DMS53 treated with DMSO at 0.1 percent for 48 hours (cell line): ENCODE data around the gene XAF1.
"Not testable (repeated sequence)": the region's sequence is repeated elsewhere in the genome, so short reads cannot be mapped to it uniquely, and the experiment has no call there.

Experiments
- DNase-seq: peaks from one replicate; lab custom pipeline; 2025; ENCODE audit not compliant: unreplicated experiment; lab: John Stamatoyannopoulos, UW

Gene XAF1

DNA sequence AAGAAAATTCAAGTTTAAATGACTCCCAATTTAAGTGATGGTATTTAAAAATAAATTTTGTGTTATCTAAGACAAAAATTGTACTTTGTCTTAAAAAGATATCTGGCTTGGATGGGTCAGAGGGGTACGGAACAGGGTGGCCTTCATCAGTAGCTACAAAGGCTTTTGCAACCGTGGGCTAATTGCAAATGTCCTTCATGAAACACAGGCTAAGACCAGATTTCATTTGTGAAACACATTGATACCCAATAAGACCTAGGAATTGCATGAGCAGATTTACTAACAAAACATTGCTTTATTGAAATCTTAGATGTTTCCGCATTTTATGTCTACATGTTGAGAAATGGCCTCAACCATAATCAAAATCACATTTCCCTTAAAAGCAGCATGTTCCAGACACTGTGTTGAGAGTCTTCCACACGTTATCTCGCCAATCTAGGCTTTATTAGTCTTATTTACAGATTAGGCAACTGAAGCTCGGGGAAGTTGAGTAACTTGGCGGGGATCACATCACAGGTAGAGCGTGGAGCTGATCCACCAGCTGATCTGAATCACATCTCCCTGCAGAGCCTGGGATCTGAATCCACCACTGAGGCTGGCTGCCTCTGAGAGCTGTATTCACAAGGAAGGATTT, 42.0 kb downstream of the XAF1 start:
- no peak for DNase-seq

DNA sequence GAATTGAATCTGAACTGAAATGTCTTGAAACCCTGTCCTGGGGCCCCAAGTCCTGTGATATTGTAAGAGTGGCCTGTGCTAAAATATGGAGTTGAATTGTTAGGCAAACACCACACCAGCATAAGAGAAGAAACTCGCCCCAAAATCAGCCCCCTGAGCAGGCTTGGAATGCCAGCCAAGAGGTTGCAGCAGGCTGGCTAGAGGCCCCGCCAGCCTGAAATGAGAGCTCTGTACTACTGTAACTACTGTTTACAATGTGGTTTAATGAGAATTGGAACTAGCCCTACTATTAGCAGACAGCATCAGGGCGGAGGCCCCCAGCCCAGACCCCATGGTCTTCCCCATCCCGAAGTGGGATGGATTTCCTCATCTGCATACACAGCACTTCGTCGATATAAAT, 43.9 kb downstream of the XAF1 start:
- DNase-seq: no peak

DNA sequence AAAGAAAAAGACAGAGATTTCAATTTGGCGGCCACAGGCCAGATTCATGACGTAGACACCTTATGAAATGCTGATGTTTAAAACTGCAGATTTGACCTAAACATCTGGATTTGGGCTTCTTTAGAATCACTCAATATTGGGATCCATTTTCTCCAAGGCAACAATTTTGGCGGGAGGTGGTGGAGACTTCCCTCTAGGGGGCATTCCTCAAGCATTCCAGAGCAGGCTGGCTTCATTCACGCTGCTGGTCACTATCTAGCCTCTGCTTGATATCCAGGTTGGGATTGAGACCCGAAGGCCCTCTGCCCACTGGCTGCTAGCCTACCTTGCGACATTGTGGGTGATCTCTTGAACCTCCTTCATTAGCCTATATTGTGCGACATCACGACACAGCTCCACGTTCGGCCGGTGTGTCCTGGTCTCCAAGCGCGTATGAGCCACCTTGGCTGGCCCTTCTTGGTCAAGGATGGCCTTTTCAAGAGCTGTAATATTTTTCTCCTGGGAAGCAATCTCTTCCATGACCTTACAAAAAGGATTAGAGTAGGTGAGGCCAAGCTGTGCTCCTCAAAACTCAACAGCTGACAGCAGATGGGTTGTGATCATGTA, 44.7 kb downstream of the XAF1 start:
- DNase-seq: no peak

DNA sequence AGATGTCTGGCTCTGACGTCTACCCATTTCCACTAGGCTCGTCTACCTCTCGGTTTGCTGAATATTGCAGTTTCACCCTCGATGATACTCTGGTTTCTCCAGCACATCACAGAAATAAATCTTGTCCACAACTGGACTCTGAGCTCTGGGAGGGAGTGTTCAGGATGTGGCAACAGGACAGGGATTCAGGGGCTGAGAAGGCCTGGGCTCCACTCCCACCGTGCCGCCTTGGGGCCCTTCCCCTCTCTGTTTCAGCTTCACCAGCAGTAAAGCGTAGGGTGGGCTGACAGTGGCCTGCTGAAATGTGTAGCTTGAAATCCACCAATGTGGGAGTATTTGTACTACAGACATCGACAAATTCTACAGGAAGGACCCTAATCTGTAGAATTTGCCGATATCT, 55.7 kb downstream of the XAF1 start:
- DNase-seq: no peak

DNA sequence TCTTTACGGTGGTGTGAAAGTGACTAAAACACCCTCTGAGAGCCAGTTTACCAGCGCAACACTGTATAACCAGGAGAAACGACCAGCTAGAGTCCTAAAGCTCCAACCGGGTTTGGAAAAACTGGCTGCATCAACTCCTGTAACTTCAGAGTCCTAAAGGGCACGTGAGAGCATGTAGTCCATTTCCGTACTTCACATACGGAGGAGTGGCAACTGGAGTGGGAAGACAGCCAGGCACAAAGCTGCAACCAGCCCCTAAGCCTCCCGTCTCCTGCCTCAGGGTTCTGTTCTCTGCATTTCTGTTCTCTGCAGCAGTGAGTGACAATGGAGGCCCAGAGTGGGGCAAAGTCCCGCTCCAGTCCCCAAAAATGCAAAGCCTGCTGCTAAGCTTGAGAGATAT, 56.4 kb downstream of the XAF1 start:
- DNase-seq: no peak

DNA sequence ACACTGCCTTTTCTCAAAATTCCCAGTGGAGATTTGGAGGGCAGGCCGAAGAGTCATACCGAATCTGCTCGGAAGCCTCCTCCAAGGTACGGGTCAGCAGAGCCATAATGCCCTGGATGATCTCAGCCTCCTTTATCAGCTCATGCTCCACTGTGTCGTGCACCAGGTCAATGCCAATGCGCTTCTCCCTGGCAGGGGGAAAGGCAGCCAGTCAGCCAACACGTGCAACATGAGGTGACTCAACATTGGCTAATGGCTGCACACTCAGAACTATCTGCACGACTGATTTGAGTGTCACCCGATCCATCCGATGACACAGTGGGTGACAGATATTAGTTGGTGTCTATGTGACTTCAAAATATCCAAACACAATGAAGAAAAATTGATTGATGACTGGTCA, 59.9 kb downstream of the XAF1 start:
- DNase-seq: no peak

DNA sequence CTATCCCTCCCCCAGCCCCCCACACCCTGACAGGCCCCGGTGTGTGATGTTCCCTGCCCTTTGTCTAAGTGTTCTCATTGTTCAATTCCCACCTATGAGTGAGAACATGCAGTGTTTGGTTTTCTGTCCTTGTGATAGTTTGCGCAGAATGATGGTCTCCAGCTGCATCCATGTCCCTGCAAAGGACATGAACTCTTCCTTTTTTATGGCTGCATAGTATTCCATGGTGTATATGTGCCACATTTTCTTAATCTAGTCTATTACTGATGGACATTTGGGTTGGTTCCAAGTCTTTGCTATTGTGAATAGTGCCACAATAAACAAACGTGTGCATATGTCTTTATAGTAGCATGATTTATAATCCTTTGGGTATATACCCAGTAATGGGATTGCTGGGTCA, 60.5 kb downstream of the XAF1 start:
- not testable (repeated sequence) for DNase-seq

DNA sequence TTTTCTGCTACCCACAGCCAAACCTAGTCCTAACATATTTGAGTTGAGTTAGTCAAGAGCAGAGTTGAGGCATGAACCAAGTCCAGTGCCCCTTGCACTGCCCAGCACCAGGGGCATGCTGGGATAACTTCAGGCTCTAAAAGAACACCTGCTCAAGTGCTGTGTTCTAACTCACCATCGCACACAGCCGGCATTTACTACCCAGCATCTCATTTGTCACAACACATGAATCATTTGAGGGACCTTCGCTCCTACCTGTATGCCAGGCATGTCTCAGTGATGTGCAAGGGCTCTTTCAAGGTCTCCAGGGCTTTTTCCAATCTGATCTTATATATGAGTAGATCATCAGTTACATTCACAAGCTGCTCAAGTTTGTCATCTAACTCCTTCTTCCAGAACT, 63.1 kb downstream of the XAF1 start:
- DNase-seq: no peak

DNA sequence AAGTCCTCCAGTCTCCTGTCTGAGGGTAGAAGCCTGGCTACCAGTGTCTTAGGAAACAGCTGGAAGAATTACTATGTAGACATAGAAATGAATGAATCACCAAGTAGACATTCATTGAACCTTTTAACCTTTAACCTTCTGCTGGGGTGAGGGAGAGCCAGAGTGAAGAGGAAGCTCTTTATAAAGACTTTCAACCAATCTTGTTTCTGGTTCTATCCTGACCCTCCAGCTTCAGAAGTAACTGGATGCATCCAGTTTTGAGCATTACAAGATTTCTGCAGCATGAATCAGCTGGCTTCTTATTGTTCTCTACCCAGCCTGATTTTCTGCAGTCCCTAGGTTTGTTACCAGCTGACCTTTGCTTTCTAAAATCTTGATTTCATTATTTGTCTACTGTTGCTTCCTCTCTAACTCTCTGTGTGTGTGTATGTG, 67.2 kb downstream of the XAF1 start:
- no peak for DNase-seq
